Astrocyte (in vitro differentiated cells and primary cell): ENCODE measurements around the gene ZMYM4. TPM values are rescaled to one million over a fixed set of nuclear protein-coding genes. Genes with fewer than 3 reads are reported as not detected.

Experiments
- DNase-seq: peaks from one replicate; pipeline ENCODE4 v3.0.0-alpha.2; 2010; ENCODE audit warnings: low read depth
- FAIRE-seq: peaks from 2 replicates; lab custom pipeline; 2011; peaks lifted over from hg19 to GRCh38; lab: Jason Lieb, UNC
- H2AFZ ChIP-seq: 2 replicates; pipeline ENCODE4 v1.6.0; 2012; ENCODE audit warnings: low read depth, low read length, inconsistent platforms
- H3K27ac ChIP-seq: 2 replicates; pipeline ENCODE4 v1.5.1; 2011; ENCODE audit warnings: low read depth, low read length, inconsistent platforms
- H3K27me3 ChIP-seq: 2 replicates; pipeline ENCODE4 v1.6.0; 2011; ENCODE audit warnings: low read length, inconsistent platforms; ENCODE audit not compliant: insufficient read depth
- H3K36me3 ChIP-seq: 2 replicates; pipeline ENCODE4 v1.5.1; 2011; ENCODE audit warnings: low read length, inconsistent platforms; ENCODE audit not compliant: insufficient read depth
- H3K4me1 ChIP-seq: 2 replicates; pipeline ENCODE4 v1.5.1; 2011; ENCODE audit warnings: low read length, inconsistent platforms; ENCODE audit not compliant: insufficient read depth
- H3K4me2 ChIP-seq: 2 replicates; pipeline ENCODE4 v1.6.0; 2012; ENCODE audit warnings: low read length, inconsistent platforms
- H3K4me3 ChIP-seq: 2 replicates; pipeline ENCODE4 v1.5.1; 2011; ENCODE audit warnings: low read depth, mild to moderate bottlenecking, low read length, inconsistent platforms; ENCODE audit not compliant: insufficient read depth
- H3K79me2 ChIP-seq: 2 replicates; pipeline ENCODE4 v1.6.0; 2012; ENCODE audit warnings: mild to moderate bottlenecking, low read length, inconsistent platforms; ENCODE audit not compliant: insufficient read depth
- H3K9ac ChIP-seq: 2 replicates; pipeline ENCODE4 v1.6.0; 2012; ENCODE audit warnings: mild to moderate bottlenecking, low read length, inconsistent platforms
- H3K9me3 ChIP-seq: 2 replicates; pipeline ENCODE4 v1.5.1; 2012; ENCODE audit warnings: low read depth, mild to moderate bottlenecking, low read length, inconsistent platforms; ENCODE audit not compliant: insufficient read depth
- H4K20me1 ChIP-seq: 2 replicates; pipeline ENCODE4 v1.6.0; 2012; ENCODE audit warnings: low read length, inconsistent platforms; ENCODE audit not compliant: insufficient read depth
- H3K27ac Mint-ChIP-seq: one replicate; pipeline ENCODE4 v1.8.0; 2021; ENCODE audit warnings: mild to moderate bottlenecking, mixed read lengths; ENCODE audit not compliant: unreplicated experiment
- H3K27me3 Mint-ChIP-seq: one replicate; pipeline ENCODE4 v1.8.0; 2021; ENCODE audit warnings: low read depth, mixed read lengths; ENCODE audit not compliant: unreplicated experiment
- H3K36me3 Mint-ChIP-seq: one replicate; pipeline ENCODE4 v1.8.0; 2021; ENCODE audit warnings: low read depth, mixed read lengths; ENCODE audit not compliant: unreplicated experiment
- H3K4me1 Mint-ChIP-seq: one replicate; pipeline ENCODE4 v1.8.0; 2021; ENCODE audit warnings: low read depth, mixed read lengths; ENCODE audit not compliant: unreplicated experiment
- H3K4me3 Mint-ChIP-seq: one replicate; pipeline ENCODE4 v1.8.0; 2021; ENCODE audit warnings: mild to moderate bottlenecking, moderate library complexity, mixed read lengths; ENCODE audit not compliant: unreplicated experiment
- H3K9me3 Mint-ChIP-seq: one replicate; pipeline ENCODE4 v1.8.0; 2021; ENCODE audit warnings: mild to moderate bottlenecking, mixed read lengths; ENCODE audit not compliant: unreplicated experiment
- EZH2 ChIP-seq: IDR thresholded peaks from 2 replicates; pipeline ENCODE4 v1.6.1; 2012; ENCODE audit warnings: mild to moderate bottlenecking, low read length, inconsistent platforms; ENCODE audit not compliant: insufficient read depth
- total RNA-seq: library from RNA; stranded (reverse); gene quantifications from 2 replicates; pipeline ENCODE4 v1.2.1, GENCODE V29; 2021
- TF ChIP-seq, protein P1 (sequence below): IDR thresholded peaks from 2 replicates; pipeline ENCODE4 v1.5.1; 2011; ENCODE audit warnings: low read depth, mild to moderate bottlenecking, inconsistent platforms, low read length, moderate library complexity; ENCODE audit not compliant: insufficient read depth

ZMYM4 gene
- total RNA-seq, 1 donor from 2014 or later, result 65.5 TPM

GRCh38 chr1:35274197-35274596 lies 5.7 kb downstream of the ZMYM4 start:
- FAIRE-seq, result no peak
- peaks cover 44% of the 10 kb centered on the region for H4K20me1 ChIP-seq

GRCh38 chr1:35278886-35279554 lies 10.5 kb downstream of the ZMYM4 start:
- Histone ChIP-seq H2AFZ (no peak overlapping the region), H3K9ac (no peak overlapping the region), H3K4me2 (no peak overlapping the region), H3K4me1 (no peaks in the 10 kb centered on the region), H4K20me1 (peaks cover 33% of the 10 kb centered on the region), H3K36me3 (no peaks in the 10 kb centered on the region), H3K27me3 (no peaks in the 10 kb centered on the region), H3K27ac (no peak overlapping the region), H3K79me2 (peaks cover 92% of the 10 kb centered on the region), H3K4me3 (no peak overlapping the region), H3K9me3 (no peaks in the 10 kb centered on the region)
- no peak for FAIRE-seq
- TF ChIP-seq, protein P1, sequence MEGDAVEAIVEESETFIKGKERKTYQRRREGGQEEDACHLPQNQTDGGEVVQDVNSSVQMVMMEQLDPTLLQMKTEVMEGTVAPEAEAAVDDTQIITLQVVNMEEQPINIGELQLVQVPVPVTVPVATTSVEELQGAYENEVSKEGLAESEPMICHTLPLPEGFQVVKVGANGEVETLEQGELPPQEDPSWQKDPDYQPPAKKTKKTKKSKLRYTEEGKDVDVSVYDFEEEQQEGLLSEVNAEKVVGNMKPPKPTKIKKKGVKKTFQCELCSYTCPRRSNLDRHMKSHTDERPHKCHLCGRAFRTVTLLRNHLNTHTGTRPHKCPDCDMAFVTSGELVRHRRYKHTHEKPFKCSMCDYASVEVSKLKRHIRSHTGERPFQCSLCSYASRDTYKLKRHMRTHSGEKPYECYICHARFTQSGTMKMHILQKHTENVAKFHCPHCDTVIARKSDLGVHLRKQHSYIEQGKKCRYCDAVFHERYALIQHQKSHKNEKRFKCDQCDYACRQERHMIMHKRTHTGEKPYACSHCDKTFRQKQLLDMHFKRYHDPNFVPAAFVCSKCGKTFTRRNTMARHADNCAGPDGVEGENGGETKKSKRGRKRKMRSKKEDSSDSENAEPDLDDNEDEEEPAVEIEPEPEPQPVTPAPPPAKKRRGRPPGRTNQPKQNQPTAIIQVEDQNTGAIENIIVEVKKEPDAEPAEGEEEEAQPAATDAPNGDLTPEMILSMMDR, result no peak
- TF ChIP-seq EZH2, result no peak
- Mint-ChIP-seq H3K9me3 (peaks cover 2% of the 10 kb centered on the region), H3K36me3 (peaks cover 18% of the 10 kb centered on the region), H3K4me1 (peaks cover 11% of the 10 kb centered on the region), H3K27me3 (no peaks in the 10 kb centered on the region), H3K4me3 (peak overlapping the region; percentile 11), H3K27ac (peak overlapping the region; percentile 75)
- peak; percentile 47 for DNase-seq

More at GRCh38 chr1:35274197-35274596, 5.7 kb downstream of the ZMYM4 start:
- no peaks in the 10 kb centered on the region for H3K27me3 Mint-ChIP-seq
- H3K36me3 ChIP-seq, result no peaks in the 10 kb centered on the region
- no peaks in the 10 kb centered on the region for H3K4me1 ChIP-seq
- no peak overlapping the region for H3K27ac Mint-ChIP-seq
- H3K27ac ChIP-seq, result no peak overlapping the region
- H3K79me2 ChIP-seq, result peaks cover 98% of the 10 kb centered on the region
- H3K9me3 ChIP-seq, result no peaks in the 10 kb centered on the region
- H3K4me2 ChIP-seq, result no peak overlapping the region
- TF ChIP-seq, protein P1, result no peak
- TF ChIP-seq EZH2, result no peak
- no peaks in the 10 kb centered on the region for H3K27me3 ChIP-seq
- H2AFZ ChIP-seq, result no peak overlapping the region
- H3K9ac ChIP-seq, result no peak overlapping the region
- DNase-seq, result no peak
- H3K4me3 ChIP-seq, result no peak overlapping the region
- H3K9me3 Mint-ChIP-seq, result no peaks in the 10 kb centered on the region
- peaks cover 14% of the 10 kb centered on the region for H3K4me1 Mint-ChIP-seq
- peaks cover 6% of the 10 kb centered on the region for H3K36me3 Mint-ChIP-seq
- no peak overlapping the region for H3K4me3 Mint-ChIP-seq

DNA sequence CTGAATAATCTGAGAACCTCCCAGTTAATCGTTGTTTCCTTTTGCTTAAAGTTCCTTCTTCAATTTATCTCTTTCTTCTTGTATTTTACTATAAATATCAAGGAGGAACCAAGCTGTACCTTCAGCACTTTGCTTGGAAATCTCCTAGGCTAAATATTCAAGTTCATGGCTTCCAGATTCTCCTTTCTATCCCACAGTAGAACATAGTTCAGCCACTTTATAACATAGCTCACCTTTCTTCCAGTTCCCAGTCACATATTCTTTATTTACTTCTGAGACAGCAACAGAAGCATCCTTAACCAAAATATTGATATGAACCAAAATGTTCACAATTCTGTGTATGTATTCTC lies 11.0 kb downstream of the ZMYM4 start:
- Mint-ChIP-seq H3K27me3 (no peaks in the 10 kb centered on the region), H3K36me3 (peaks cover 20% of the 10 kb centered on the region), H3K4me1 (peaks cover 11% of the 10 kb centered on the region), H3K9me3 (peaks cover 2% of the 10 kb centered on the region), H3K27ac (no peak overlapping the region), H3K4me3 (no peak overlapping the region)
- no peaks in the 10 kb centered on the region for H3K36me3 ChIP-seq
- TF ChIP-seq, protein P1, result no peak
- H2AFZ ChIP-seq, result no peak overlapping the region
- peaks cover 92% of the 10 kb centered on the region for H3K79me2 ChIP-seq
- H3K27ac ChIP-seq, result no peak overlapping the region
- H4K20me1 ChIP-seq, result peaks cover 36% of the 10 kb centered on the region
- no peak overlapping the region for H3K4me2 ChIP-seq
- no peaks in the 10 kb centered on the region for H3K27me3 ChIP-seq
- H3K4me3 ChIP-seq, result no peak overlapping the region
- H3K9me3 ChIP-seq, result no peaks in the 10 kb centered on the region
- FAIRE-seq (no peak), DNase-seq (no peak)
- no peak overlapping the region for H3K9ac ChIP-seq
- no peaks in the 10 kb centered on the region for H3K4me1 ChIP-seq
